Measurements from ENCODE around the gene TMEM62. TPM values are rescaled to one million over a fixed set of nuclear protein-coding genes. Genes with fewer than 3 reads are reported as not detected.
A peak's percentile ranks its signal among the peaks of the same experiment; 100 is the strongest.

TMEM62 gene
- total and polyA plus RNA-seq, 4 donors = 4.5 to 14.0 (median 10.6) TPM

DNA sequence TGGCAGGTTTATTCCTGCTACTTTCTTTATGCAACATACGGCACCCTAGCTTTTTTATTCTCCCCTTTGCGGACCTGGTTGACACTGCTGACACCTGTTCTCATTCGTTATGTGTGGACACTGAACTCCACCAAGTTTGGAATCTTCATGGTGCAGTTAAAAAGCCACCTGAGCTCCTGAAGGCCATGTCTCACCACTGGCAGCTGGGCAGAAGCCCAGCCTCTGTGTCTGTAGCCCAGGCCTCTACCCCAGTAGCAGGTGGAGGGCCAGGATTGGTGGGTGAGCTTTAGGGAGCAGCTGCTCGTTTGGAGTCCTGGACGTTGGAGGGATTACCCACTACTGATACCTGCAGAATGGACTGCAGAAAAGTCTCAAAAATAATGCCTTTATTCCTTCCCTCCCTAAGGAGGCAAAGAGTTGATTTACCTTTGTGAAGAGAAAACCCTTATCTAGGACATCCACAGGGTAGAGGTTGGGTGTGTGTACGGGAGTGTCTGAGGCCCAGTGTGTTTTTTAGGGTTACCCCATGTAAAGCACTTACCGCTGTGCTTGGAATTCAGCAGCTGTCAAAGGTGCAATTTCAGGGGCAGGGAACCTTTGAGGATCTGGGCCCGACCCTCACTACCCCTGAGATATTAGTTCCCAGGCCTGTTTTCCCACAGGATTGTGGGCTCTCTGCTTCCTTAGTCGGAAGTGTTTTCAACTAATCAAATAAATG, 51.2 kb downstream of the TMEM62 start:
- peaks cover 0 to 8% (median 2%) of the 10 kb centered on the region in 4 donors for H3K36me3 ChIP-seq (ENCODE audit: control insufficient read depth in 4 of 4, insufficient read depth in 3 of 4, low read depth in 1 of 4, low read length in 3 of 4)
- no peak overlapping the region for H3K9ac ChIP-seq (ENCODE audit: low read depth in 1 of 2, low read length in 2 of 2)
- H3K4me1 ChIP-seq (ENCODE audit: control insufficient read depth in 4 of 4, insufficient read depth in 4 of 4, low read length in 3 of 4) = peaks cover 0 to 12% (median 9%) of the 10 kb centered on the region in 4 donors
- H3K9me3 ChIP-seq (ENCODE audit: control insufficient read depth in 4 of 4, low read length in 3 of 4) = no peaks in the 10 kb centered on the region
- no peak overlapping the region for H3K4me3 ChIP-seq (ENCODE audit: low read depth in 1 of 3, low read length in 3 of 3)
- DNase-seq (ENCODE audit: low spot score) = no peak
- H3K27me3 ChIP-seq (ENCODE audit: control insufficient read depth in 4 of 4, insufficient read depth in 4 of 4, low read length in 3 of 4) = no peaks in the 10 kb centered on the region
- WGBS = 86% methylated on average over 9 of the region's 9 CpGs
- H3K27ac ChIP-seq (ENCODE audit: low read depth in 1 of 2, low read length in 2 of 2) = peak overlapping the region in 1 of 2 donors; percentile 89
- no peak for TF ChIP-seq MAX (IDR thresholded peaks at IDR 0.05)
- no peak for TF ChIP-seq TAF1 (conservative IDR thresholded peaks at IDR 0.05)
- TF ChIP-seq REST (IDR thresholded peaks at IDR 0.05) = no peak
- no peak for TF ChIP-seq SP1 (IDR thresholded peaks at IDR 0.05)
- TF ChIP-seq YY1 (IDR thresholded peaks at IDR 0.05) = no peak
- TF ChIP-seq, protein P1, sequence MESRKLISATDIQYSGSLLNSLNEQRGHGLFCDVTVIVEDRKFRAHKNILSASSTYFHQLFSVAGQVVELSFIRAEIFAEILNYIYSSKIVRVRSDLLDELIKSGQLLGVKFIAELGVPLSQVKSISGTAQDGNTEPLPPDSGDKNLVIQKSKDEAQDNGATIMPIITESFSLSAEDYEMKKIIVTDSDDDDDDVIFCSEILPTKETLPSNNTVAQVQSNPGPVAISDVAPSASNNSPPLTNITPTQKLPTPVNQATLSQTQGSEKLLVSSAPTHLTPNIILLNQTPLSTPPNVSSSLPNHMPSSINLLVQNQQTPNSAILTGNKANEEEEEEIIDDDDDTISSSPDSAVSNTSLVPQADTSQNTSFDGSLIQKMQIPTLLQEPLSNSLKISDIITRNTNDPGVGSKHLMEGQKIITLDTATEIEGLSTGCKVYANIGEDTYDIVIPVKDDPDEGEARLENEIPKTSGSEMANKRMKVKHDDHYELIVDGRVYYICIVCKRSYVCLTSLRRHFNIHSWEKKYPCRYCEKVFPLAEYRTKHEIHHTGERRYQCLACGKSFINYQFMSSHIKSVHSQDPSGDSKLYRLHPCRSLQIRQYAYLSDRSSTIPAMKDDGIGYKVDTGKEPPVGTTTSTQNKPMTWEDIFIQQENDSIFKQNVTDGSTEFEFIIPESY (IDR thresholded peaks at IDR 0.05) = no peak
- no peak for TF ChIP-seq CTCF (IDR thresholded peaks at IDR 0.05; ENCODE audit: low read depth, low read length, missing input control)
- TF ChIP-seq ATF3 (IDR thresholded peaks at IDR 0.05) = no peak
- no peak for TF ChIP-seq RAD21 (IDR thresholded peaks at IDR 0.05)
- no peak for TF ChIP-seq HNF4A (conservative IDR thresholded peaks at IDR 0.05)
- TF ChIP-seq GABPA (IDR thresholded peaks at IDR 0.05 in 1 of 2, conservative IDR thresholded peaks at IDR 0.05 in 1 of 2) = no peak
- TF ChIP-seq FOXA1 (IDR thresholded peaks at IDR 0.05) = no peak
- no peak for TF ChIP-seq JUND (IDR thresholded peaks at IDR 0.05)
- TF ChIP-seq FOXA2 (IDR thresholded peaks at IDR 0.05) = no peak
- TF ChIP-seq NR2F2 (IDR thresholded peaks at IDR 0.05) = no peak
- no peak for TF ChIP-seq EGR1 (IDR thresholded peaks at IDR 0.05; ENCODE audit: low read depth in 2 of 2)

Data from liver (tissue), 9 donors.